ENCODE data around the gene SOS1.

DNA sequence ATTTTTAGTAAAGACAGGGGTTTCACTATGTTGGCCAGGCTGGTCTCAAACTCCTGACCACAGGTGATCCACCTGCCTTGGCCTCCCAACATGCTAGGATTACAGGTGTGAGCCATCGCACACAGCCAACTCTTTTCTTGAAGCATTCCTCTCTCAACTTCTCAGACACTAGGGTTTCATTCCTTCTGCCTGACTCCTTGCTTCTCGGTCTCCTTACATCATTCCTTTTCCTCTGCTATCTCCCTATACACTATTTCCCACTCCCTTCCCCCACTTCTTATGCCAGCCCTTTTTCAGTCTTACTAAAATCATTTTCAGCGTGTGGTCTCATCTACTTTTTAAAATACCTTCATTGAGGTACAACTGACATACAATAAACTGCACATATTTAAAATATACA is 6.1 kb downstream of the SOS1 start:
- TF ChIP-seq POLR2A (IDR thresholded peaks at IDR 0.05) (no peak), POLR2AphosphoS5 (IDR thresholded peaks at IDR 0.05) (no peak)
- TF ChIP-seq, protein P1, sequence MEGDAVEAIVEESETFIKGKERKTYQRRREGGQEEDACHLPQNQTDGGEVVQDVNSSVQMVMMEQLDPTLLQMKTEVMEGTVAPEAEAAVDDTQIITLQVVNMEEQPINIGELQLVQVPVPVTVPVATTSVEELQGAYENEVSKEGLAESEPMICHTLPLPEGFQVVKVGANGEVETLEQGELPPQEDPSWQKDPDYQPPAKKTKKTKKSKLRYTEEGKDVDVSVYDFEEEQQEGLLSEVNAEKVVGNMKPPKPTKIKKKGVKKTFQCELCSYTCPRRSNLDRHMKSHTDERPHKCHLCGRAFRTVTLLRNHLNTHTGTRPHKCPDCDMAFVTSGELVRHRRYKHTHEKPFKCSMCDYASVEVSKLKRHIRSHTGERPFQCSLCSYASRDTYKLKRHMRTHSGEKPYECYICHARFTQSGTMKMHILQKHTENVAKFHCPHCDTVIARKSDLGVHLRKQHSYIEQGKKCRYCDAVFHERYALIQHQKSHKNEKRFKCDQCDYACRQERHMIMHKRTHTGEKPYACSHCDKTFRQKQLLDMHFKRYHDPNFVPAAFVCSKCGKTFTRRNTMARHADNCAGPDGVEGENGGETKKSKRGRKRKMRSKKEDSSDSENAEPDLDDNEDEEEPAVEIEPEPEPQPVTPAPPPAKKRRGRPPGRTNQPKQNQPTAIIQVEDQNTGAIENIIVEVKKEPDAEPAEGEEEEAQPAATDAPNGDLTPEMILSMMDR (IDR thresholded peaks at IDR 0.05): no peak

All from upper lobe of left lung (tissue), 4 donors.